SU-DHL-6 (cell line): ENCODE results near the gene RNF212B.
"Not testable (repeated sequence)": the region's sequence is repeated elsewhere in the genome, so short reads cannot be mapped to it uniquely, and the experiment has no call there.

Experiments
- H2AFZ ChIP-seq: fragments of 200-600 bp; sonication (generic); 2 replicates; pipeline ENCODE4 v1.6.1; 2014; ENCODE audit warnings: low read depth, mild to moderate bottlenecking, moderate library complexity, mixed read lengths, antibody characterized with exemption, low read length; ENCODE audit not compliant: severe bottlenecking
- H3F3A ChIP-seq: fragments of 200-600 bp; shearing (Covaris generic); 2 replicates; pipeline ENCODE4 v1.6.0; 2016; ENCODE audit warnings: antibody characterized with exemption, mild to moderate bottlenecking; ENCODE audit not compliant: insufficient read depth
- H3K27ac ChIP-seq: fragments of 200-600 bp; sonication (generic); 2 replicates; pipeline ENCODE4 v1.5.1; 2016; ENCODE audit warnings: low read depth, mild to moderate bottlenecking, low read length, moderate library complexity, mixed read lengths
- H3K27me3 ChIP-seq: fragments of 200-600 bp; sonication (generic), shearing (Covaris generic); 2 replicates; pipeline ENCODE4 v1.6.0; 2014; ENCODE audit warnings: mild to moderate bottlenecking, low read length
- H3K36me3 ChIP-seq: fragments of 200-600 bp; sonication (generic); 2 replicates; pipeline ENCODE4 v1.6.1; 2014; ENCODE audit warnings: mild to moderate bottlenecking, low read length, mixed read lengths
- H3K4me2 ChIP-seq: fragments of 300-600, 200-600 bp; shearing (Covaris generic), sonication (generic); 2 replicates; pipeline ENCODE4 v1.6.0; 2014; ENCODE audit warnings: low read length, low read depth, mild to moderate bottlenecking; ENCODE audit not compliant: poor library complexity, severe bottlenecking
- H3K4me3 ChIP-seq: fragments of 200-600 bp; sonication (generic); 2 replicates; pipeline ENCODE4 v1.5.1; 2014; ENCODE audit warnings: antibody characterized with exemption, low read length, mild to moderate bottlenecking, mixed read lengths; ENCODE audit not compliant: insufficient read depth, poor library complexity, severe bottlenecking
- H3K79me2 ChIP-seq: fragments of 200-600 bp; sonication (generic); 2 replicates; pipeline ENCODE4 v1.6.1; 2014; ENCODE audit warnings: mild to moderate bottlenecking, low read length, moderate library complexity; ENCODE audit not compliant: insufficient read depth
- H3K9ac ChIP-seq: fragments of 200-600 bp; sonication (generic); 2 replicates; pipeline ENCODE4 v1.7.0; 2014; ENCODE audit warnings: mild to moderate bottlenecking, low read length
- H3K9me2 ChIP-seq: fragments of 200-600 bp; sonication (generic); replicated peaks from 2 replicates; pipeline ENCODE4 v1.6.1; 2014; ENCODE audit warnings: low read length; ENCODE audit not compliant: insufficient read depth
- H3K9me3 ChIP-seq: fragments of 200-600 bp; sonication (generic); 2 replicates; pipeline ENCODE4 v1.6.1; 2014; ENCODE audit warnings: low read length, mixed read lengths; ENCODE audit not compliant: insufficient read depth
- H4K20me1 ChIP-seq: fragments of 200-600 bp; sonication (generic); 2 replicates; pipeline ENCODE4 v1.6.1; 2014; ENCODE audit warnings: low read depth, mild to moderate bottlenecking, antibody characterized with exemption, low read length, moderate library complexity, mixed read lengths
- CTCF ChIP-seq: fragments of 200-600 bp; sonication (generic); IDR thresholded peaks from one replicate; pipeline ENCODE4 v1.5.1; 2017; ENCODE audit warnings: antibody characterized with exemption, mild to moderate bottlenecking, low read length, moderate library complexity; ENCODE audit not compliant: insufficient read depth, poor library complexity, severe bottlenecking
- EZH2phosphoT487 ChIP-seq: fragments of 200-600 bp; sonication (generic), shearing (Covaris generic); conservative IDR thresholded peaks from 2 replicates; pipeline ENCODE4 v1.6.1; 2018; ENCODE audit warnings: mild to moderate bottlenecking, antibody characterized with exemption, low read length, moderate library complexity, mixed read lengths

RNF212B gene

GRCh38 chr14:23217032-23218020 lies 20.4 kb upstream of the RNF212B start:
- H3K36me3 ChIP-seq, result no peaks in the 10 kb centered on the region
- no peak overlapping the region for H3K27ac ChIP-seq
- no peaks in the 10 kb centered on the region for H3K27me3 ChIP-seq
- H3K4me2 ChIP-seq, result no peak overlapping the region
- no peak for TF ChIP-seq EZH2phosphoT487
- no peak for TF ChIP-seq CTCF
- no peak overlapping the region for H3K9ac ChIP-seq
- no peak overlapping the region for H2AFZ ChIP-seq
- H4K20me1 ChIP-seq, result no peaks in the 10 kb centered on the region
- H3F3A ChIP-seq, result no peaks in the 10 kb centered on the region
- no peak overlapping the region for H3K4me3 ChIP-seq
- H3K79me2 ChIP-seq, result no peaks in the 10 kb centered on the region
- H3K9me2 ChIP-seq, result no peaks in the 10 kb centered on the region
- no peaks in the 10 kb centered on the region for H3K9me3 ChIP-seq

- Histone ChIP-seq H3K27ac (no peak overlapping the region), H2AFZ (no peak overlapping the region), H3K4me2 (no peak overlapping the region), H4K20me1 (no peaks in the 10 kb centered on the region), H3K79me2 (no peaks in the 10 kb centered on the region), H3K9ac (no peak overlapping the region), H3K4me3 (no peak overlapping the region), H3F3A (no peaks in the 10 kb centered on the region), H3K9me2 (no peaks in the 10 kb centered on the region), H3K9me3 (no peaks in the 10 kb centered on the region), H3K36me3 (no peaks in the 10 kb centered on the region), H3K27me3 (no peaks in the 10 kb centered on the region)
- TF ChIP-seq CTCF (no peak), EZH2phosphoT487 (no peak)
Observed at GRCh38 chr14:23219075-23219474, 18.7 kb upstream of the RNF212B start.

- not testable (repeated sequence) for H4K20me1 ChIP-seq
Observed at GRCh38 chr14:23224958-23225357, 12.8 kb upstream of the RNF212B start.

GRCh38 chr14:23227566-23227965 lies 10.2 kb upstream of the RNF212B start:
- TF ChIP-seq EZH2phosphoT487 (no peak), CTCF (no peak)
- no peaks in the 10 kb centered on the region for H3F3A ChIP-seq

More at GRCh38 chr14:23224958-23225357, 12.8 kb upstream of the RNF212B start:
- H3K79me2 ChIP-seq, H3K4me3 ChIP-seq, H3K36me3 ChIP-seq, H2AFZ ChIP-seq, H3F3A ChIP-seq, H3K9ac ChIP-seq, H3K9me2 ChIP-seq, H3K4me2 ChIP-seq, H3K27me3 ChIP-seq, H3K9me3 ChIP-seq, H3K27ac ChIP-seq: not testable (repeated sequence)

More at GRCh38 chr14:23227566-23227965, 10.2 kb upstream of the RNF212B start:
- Histone ChIP-seq H3K27ac (no peak overlapping the region), H2AFZ (no peak overlapping the region), H3K79me2 (no peaks in the 10 kb centered on the region), H3K4me3 (no peak overlapping the region), H3K27me3 (no peaks in the 10 kb centered on the region), H3K36me3 (no peaks in the 10 kb centered on the region), H3K4me2 (no peak overlapping the region), H3K9ac (no peak overlapping the region), H3K9me3 (no peaks in the 10 kb centered on the region), H4K20me1 (no peaks in the 10 kb centered on the region), H3K9me2 (no peaks in the 10 kb centered on the region)
